HEK293 (cell line): ENCODE results near the gene C2.
A peak's percentile ranks its signal among the peaks of the same experiment; 100 is the strongest.

Experiments used
- CTCF ChIA-PET: fragments of 350-600 bp; formaldehyde crosslinking; extraction: SDS; loops from one replicate; lab custom pipeline; 2021; ENCODE audit warnings: antibody characterized with exemption; lab: Yijun Ruan, JAX
- POLR2A ChIA-PET: fragments of 300-600 bp; formaldehyde crosslinking; extraction: SDS; loops from one replicate; lab custom pipeline; 2020; ENCODE audit warnings: antibody characterized with exemption, inconsistent platforms; lab: Yijun Ruan, JAX
- H3K27ac ChIP-seq: fragments of 200-500 bp; sonication (Bioruptor generic); 2 replicates; pipeline ENCODE4 v1.5.1; 2014; ENCODE audit warnings: low read depth, low read length, control low read depth, inconsistent platforms; ENCODE audit errors: extremely low read depth
- H3K36me3 ChIP-seq, 2 experiments: fragments of 200-500 bp in 1 of 2; sonication (Bioruptor generic) in 1 of 2; 1 replicate in 1 of 2; 2 replicates in 1 of 2; pipeline ENCODE4 v1.5.1; 2014 to 2017; ENCODE audit warnings: inconsistent platforms in 2 of 2, low read length in 2 of 2; ENCODE audit not compliant: control insufficient read depth in 2 of 2, insufficient read depth in 1 of 2
- H3K4me1 ChIP-seq: fragments of 200-500 bp; sonication (Bioruptor generic); 2 replicates; pipeline ENCODE4 v1.5.1; 2014; ENCODE audit warnings: mild to moderate bottlenecking, low read length, inconsistent platforms; ENCODE audit not compliant: control insufficient read depth, insufficient read depth
- H3K4me3 ChIP-seq: 2 replicates; pipeline ENCODE4 v1.5.1; 2011; ENCODE audit warnings: low read depth, mild to moderate bottlenecking, control low read depth, low read length, moderate library complexity
- H3K9me3 ChIP-seq: fragments of 200-500 bp; sonication (Bioruptor generic); 2 replicates; pipeline ENCODE4 v1.5.1; 2014; ENCODE audit warnings: low read depth, low read length, inconsistent platforms; ENCODE audit not compliant: control insufficient read depth, insufficient read depth
- GLI2 ChIP-seq: fragments of 450-650 bp; formaldehyde crosslinking; IDR thresholded peaks from 2 replicates; pipeline ENCODE4; 2017; ENCODE audit warnings: missing biosample characterization, missing genetic modification characterization, low read depth, borderline replicate concordance
- KLF16 ChIP-seq: fragments of 450-650 bp; formaldehyde crosslinking; IDR thresholded peaks from 2 replicates; pipeline ENCODE4 v1.5.1; 2017; ENCODE audit warnings: missing biosample characterization, missing genetic modification characterization
- MYNN ChIP-seq: fragments of 450-650 bp; formaldehyde crosslinking; IDR thresholded peaks from 2 replicates; pipeline ENCODE4 v1.5.1; 2016; ENCODE audit warnings: missing biosample characterization, missing genetic modification characterization, borderline replicate concordance
- OVOL3 ChIP-seq: fragments of 450-650 bp; formaldehyde crosslinking; IDR thresholded peaks from 2 replicates; pipeline ENCODE4 v1.5.1; 2016; ENCODE audit warnings: missing biosample characterization, missing genetic modification characterization
- WT1 ChIP-seq: fragments of 450-650 bp; formaldehyde crosslinking; IDR thresholded peaks from 2 replicates; pipeline ENCODE4 v1.5.1; 2016; ENCODE audit warnings: missing biosample characterization, missing genetic modification characterization
- ZBTB1 ChIP-seq: fragments of 450-650 bp; formaldehyde crosslinking; IDR thresholded peaks from 2 replicates; pipeline ENCODE4 v1.5.1; 2016; ENCODE audit warnings: missing biosample characterization, missing genetic modification characterization
- ZEB2 ChIP-seq: fragments of 450-650 bp; formaldehyde crosslinking; IDR thresholded peaks from 2 replicates; pipeline ENCODE4 v1.5.1; 2016; ENCODE audit warnings: missing biosample characterization, missing genetic modification characterization
- ZFHX2 ChIP-seq: fragments of 450-650 bp; formaldehyde crosslinking; conservative IDR thresholded peaks from 2 replicates; pipeline ENCODE4 v1.5.1; 2016; ENCODE audit warnings: missing biosample characterization, missing genetic modification characterization
- ZNF121 ChIP-seq: fragments of 450-650 bp; formaldehyde crosslinking; IDR thresholded peaks from 2 replicates; pipeline ENCODE4 v1.5.1; 2016; ENCODE audit warnings: missing biosample characterization, missing genetic modification characterization
- ZNF155 ChIP-seq: fragments of 450-650 bp; formaldehyde crosslinking; IDR thresholded peaks from 2 replicates; pipeline ENCODE4 v1.5.1; 2016; ENCODE audit warnings: missing biosample characterization, missing genetic modification characterization
- ZNF174 ChIP-seq: fragments of 450-650 bp; formaldehyde crosslinking; IDR thresholded peaks from 2 replicates; pipeline ENCODE4 v1.5.0; 2017; ENCODE audit warnings: missing biosample characterization, mild to moderate bottlenecking, missing genetic modification characterization
- ZNF223 ChIP-seq: fragments of 450-650 bp; formaldehyde crosslinking; IDR thresholded peaks from 2 replicates; pipeline ENCODE4 v1.5.1; 2016; ENCODE audit warnings: missing biosample characterization, missing genetic modification characterization
- ZNF24 ChIP-seq: fragments of 450-650 bp; formaldehyde crosslinking; IDR thresholded peaks from 2 replicates; pipeline ENCODE4 v1.5.1; 2016; ENCODE audit warnings: missing biosample characterization, missing genetic modification characterization
- ZNF274 ChIP-seq, 2 experiments: fragments of 200-500 bp in 1 of 2; fragments of 450-650 bp in 1 of 2; sonication (Bioruptor generic) in 1 of 2; formaldehyde crosslinking in 1 of 2; IDR thresholded peaks; 2 replicates each; pipeline versions ENCODE4 v1.5.1 to v1.6.1; 2014 to 2016; ENCODE audit warnings: borderline replicate concordance in 1 of 2, inconsistent platforms in 1 of 2, low read length in 1 of 2, missing biosample characterization in 1 of 2, missing genetic modification characterization in 1 of 2
- ZNF292 ChIP-seq: fragments of 450-650 bp; formaldehyde crosslinking; IDR thresholded peaks from 2 replicates; pipeline ENCODE4 v1.5.1; 2016; ENCODE audit warnings: low read depth, missing biosample characterization, missing genetic modification characterization, borderline replicate concordance
- ZNF324 ChIP-seq: fragments of 450-650 bp; formaldehyde crosslinking; IDR thresholded peaks from 2 replicates; pipeline ENCODE4 v1.5.1; 2016; ENCODE audit warnings: missing biosample characterization, missing genetic modification characterization
- ZNF350 ChIP-seq: fragments of 450-650 bp; formaldehyde crosslinking; IDR thresholded peaks from 2 replicates; pipeline ENCODE4 v1.5.0; 2017; ENCODE audit warnings: missing biosample characterization, mild to moderate bottlenecking, missing genetic modification characterization
- ZNF354C ChIP-seq: fragments of 450-650 bp; formaldehyde crosslinking; IDR thresholded peaks from 2 replicates; pipeline ENCODE4 v1.5.1; 2016; ENCODE audit warnings: missing biosample characterization, missing genetic modification characterization, low read depth, borderline replicate concordance
- ZNF426 ChIP-seq: fragments of 450-650 bp; formaldehyde crosslinking; IDR thresholded peaks from 2 replicates; pipeline ENCODE4 v1.5.1; 2017; ENCODE audit warnings: missing biosample characterization, missing genetic modification characterization, mild to moderate bottlenecking, inconsistent platforms, moderate library complexity
- ZNF561 ChIP-seq: fragments of 450-650 bp; IDR thresholded peaks from 2 replicates; pipeline ENCODE4 v1.5.1; 2018; ENCODE audit warnings: missing biosample characterization, missing genetic modification characterization, borderline replicate concordance
- ZNF571 ChIP-seq: fragments of 450-650 bp; formaldehyde crosslinking; IDR thresholded peaks from 2 replicates; pipeline ENCODE4 v1.5.0; 2017; ENCODE audit warnings: missing biosample characterization, missing genetic modification characterization
- ZNF623 ChIP-seq: fragments of 450-650 bp; formaldehyde crosslinking; IDR thresholded peaks from 2 replicates; pipeline ENCODE4 v1.5.1; 2016; ENCODE audit warnings: missing biosample characterization, missing genetic modification characterization
- ZNF654 ChIP-seq: fragments of 450-650 bp; formaldehyde crosslinking; IDR thresholded peaks from 2 replicates; pipeline ENCODE4 v1.5.1; 2016; ENCODE audit warnings: low read depth, missing biosample characterization, missing genetic modification characterization
- ZNF747 ChIP-seq: fragments of 450-650 bp; formaldehyde crosslinking; IDR thresholded peaks from 2 replicates; pipeline ENCODE4 v1.5.1; 2016; ENCODE audit warnings: missing biosample characterization, missing genetic modification characterization
- ZNF776 ChIP-seq: fragments of 450-650 bp; formaldehyde crosslinking; IDR thresholded peaks from 2 replicates; pipeline ENCODE4 v1.5.0; 2017; ENCODE audit warnings: missing biosample characterization, missing genetic modification characterization, borderline replicate concordance
- ZNF792 ChIP-seq: fragments of 450-650 bp; formaldehyde crosslinking; IDR thresholded peaks from 2 replicates; pipeline ENCODE4 v1.5.1; 2016; ENCODE audit warnings: missing biosample characterization, missing genetic modification characterization
- ZSCAN23 ChIP-seq: fragments of 450-650 bp; formaldehyde crosslinking; IDR thresholded peaks from 2 replicates; pipeline ENCODE4 v1.5.1; 2016; ENCODE audit warnings: missing biosample characterization, missing genetic modification characterization
- TF ChIP-seq, protein P1 (sequence below): fragments of 450-650 bp; formaldehyde crosslinking; IDR thresholded peaks from 2 replicates; pipeline ENCODE4 v1.5.1; 2016; ENCODE audit warnings: missing biosample characterization, missing genetic modification characterization

The C2 gene

GRCh38 chr6:31915756-31916155, 11.8 kb upstream of the C2 start:
- Histone ChIP-seq H3K27ac (no peak overlapping the region), H3K9me3 (no peaks in the 10 kb centered on the region), H3K4me3 (no peak overlapping the region), H3K4me1 (peaks cover 3% of the 10 kb centered on the region; the same call in 1 of the 2 replicates), H3K36me3 (no peaks in the 10 kb centered on the region)
- ChIA-PET POLR2A (no interaction called here), CTCF (interaction anchor here (0.6 to 1.0 kb wide), 3 partner anchors 8 to 1233 kb away, joined by 3 to 4 read pairs (median 3); partner anchors contain the start of gene C2)
- TF ChIP-seq, protein P1, sequence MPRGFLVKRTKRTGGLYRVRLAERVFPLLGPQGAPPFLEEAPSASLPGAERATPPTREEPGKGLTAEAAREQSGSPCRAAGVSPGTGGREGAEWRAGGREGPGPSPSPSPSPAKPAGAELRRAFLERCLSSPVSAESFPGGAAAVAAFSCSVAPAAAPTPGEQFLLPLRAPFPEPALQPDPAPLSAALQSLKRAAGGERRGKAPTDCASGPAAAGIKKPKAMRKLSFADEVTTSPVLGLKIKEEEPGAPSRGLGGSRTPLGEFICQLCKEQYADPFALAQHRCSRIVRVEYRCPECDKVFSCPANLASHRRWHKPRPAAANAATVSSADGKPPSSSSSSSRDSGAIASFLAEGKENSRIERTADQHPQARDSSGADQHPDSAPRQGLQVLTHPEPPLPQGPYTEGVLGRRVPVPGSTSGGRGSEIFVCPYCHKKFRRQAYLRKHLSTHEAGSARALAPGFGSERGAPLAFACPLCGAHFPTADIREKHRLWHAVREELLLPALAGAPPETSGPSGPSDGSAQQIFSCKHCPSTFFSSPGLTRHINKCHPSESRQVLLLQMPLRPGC = no peak
- TF ChIP-seq MYNN (tag by site-specific recombination) = no peak
- no peak for TF ChIP-seq OVOL3 (tag by site-specific recombination)
- TF ChIP-seq ZBTB1 = no peak
- TF ChIP-seq ZNF776 = no peak
- no peak for TF ChIP-seq ZNF292 (tag by site-specific recombination)
- TF ChIP-seq ZEB2 (tag by site-specific recombination) = no peak
- TF ChIP-seq ZNF350 (tag by site-specific recombination) = no peak
- no peak for TF ChIP-seq ZNF324 (tag by site-specific recombination)
- TF ChIP-seq ZNF174 (tag by site-specific recombination) = no peak
- TF ChIP-seq GLI2 (tag by site-specific recombination) = no peak
- no peak for TF ChIP-seq ZNF426
- no peak for TF ChIP-seq ZNF24 (tag by site-specific recombination)
- TF ChIP-seq ZNF561 = no peak
- TF ChIP-seq ZNF571 (tag by site-specific recombination) = no peak
- no peak for TF ChIP-seq KLF16 (tag by site-specific recombination)
- TF ChIP-seq ZSCAN23 (tag by site-specific recombination) = no peak
- no peak for TF ChIP-seq ZNF155 (tag by site-specific recombination)
- TF ChIP-seq ZNF354C (tag by site-specific recombination) = no peak
- TF ChIP-seq WT1 (tag by site-specific recombination) = no peak

DNA sequence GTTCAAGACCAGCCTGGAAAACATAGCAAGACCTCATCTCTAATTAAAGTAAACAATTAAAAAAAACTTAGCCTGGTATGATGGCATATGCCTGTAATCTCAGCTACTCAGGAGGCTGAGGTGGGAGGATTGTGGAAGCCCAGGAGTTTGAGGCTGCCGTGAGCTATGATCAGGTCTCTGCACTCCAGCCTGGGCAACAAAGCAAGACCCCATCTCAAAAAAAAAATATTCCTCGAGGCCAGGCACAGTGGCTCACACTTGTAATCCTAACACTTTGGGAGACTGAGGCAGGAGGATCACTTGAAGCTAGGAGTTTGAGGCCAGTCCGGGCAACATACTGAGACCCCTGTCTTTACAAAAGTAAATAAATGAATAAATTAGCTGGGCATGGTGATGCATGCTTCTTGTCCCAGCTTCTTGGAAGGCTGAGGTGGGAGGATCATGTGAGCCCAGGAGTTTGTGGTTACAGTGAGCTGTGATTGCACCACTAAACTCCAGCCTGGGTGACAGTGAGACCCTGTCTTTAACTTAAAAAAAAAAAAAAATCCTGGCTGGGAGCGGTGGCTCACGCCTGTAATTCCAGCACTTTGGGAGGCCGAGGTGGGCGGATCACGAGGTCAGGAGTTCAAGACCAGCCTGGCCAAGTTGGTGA, 9.3 kb upstream of the C2 start:
- POLR2A ChIA-PET = interaction anchor here (0.7 to 1.6 kb wide), 7 partner anchors 9 to 265 kb away, joined by 3 to 11 read pairs (median 4); partner anchors contain the start of gene HSPA1B
- no peak overlapping the region for H3K4me3 ChIP-seq
- CTCF ChIA-PET = interaction anchor here (0.5 to 1.8 kb wide), 6 partner anchors 8 to 245 kb away, joined by 3 to 6 read pairs (median 4); no protein-coding TSS in a partner anchor
- H3K36me3 ChIP-seq = no peaks in the 10 kb centered on the region
- no peaks in the 10 kb centered on the region for H3K9me3 ChIP-seq
- H3K27ac ChIP-seq = no peak overlapping the region
- TF ChIP-seq ZNF623 (tag by site-specific recombination) (no peak), ZNF747 (tag by site-specific recombination) (no peak), ZNF223 (tag by site-specific recombination) (no peak), ZNF274 (IDR thresholded peaks at IDR 0.05; ENCODE audit: low read length) (no peak), ZNF274 (tag by site-specific recombination; IDR thresholded peaks at IDR 0.05; ENCODE audit: borderline replicate concordance) (no peak), ZNF792 (no peak), ZNF654 (tag by site-specific recombination) (no peak), ZNF121 (tag by site-specific recombination) (peak; percentile 68; the same call in 1 of the 2 replicates), ZFHX2 (tag by site-specific recombination) (0 out of 2 replicates have a peak, but pooled peaks have one; percentile 14)
- no peaks in the 10 kb centered on the region for H3K4me1 ChIP-seq
